PFSK-1 (cell line): ENCODE results near the gene HPRT1.

Experiments used
- POLR2AphosphoS5 ChIP-seq: IDR thresholded peaks from 2 replicates; pipeline ENCODE4 v1.6.1; 2012; ENCODE audit warnings: low read depth, mild to moderate bottlenecking, control low read depth, low read length, moderate library complexity
- REST ChIP-seq, 2 experiments: IDR thresholded peaks; 2 replicates each; pipeline versions ENCODE4 v1.6.1 to v1.8.0; 2011 to 2012; ENCODE audit warnings: low read depth in 2 of 2, low read length in 2 of 2, control low read depth in 1 of 2, inconsistent platforms in 1 of 2, mild to moderate bottlenecking in 1 of 2, moderate library complexity in 1 of 2; ENCODE audit not compliant: insufficient read depth in 1 of 2

DNA sequence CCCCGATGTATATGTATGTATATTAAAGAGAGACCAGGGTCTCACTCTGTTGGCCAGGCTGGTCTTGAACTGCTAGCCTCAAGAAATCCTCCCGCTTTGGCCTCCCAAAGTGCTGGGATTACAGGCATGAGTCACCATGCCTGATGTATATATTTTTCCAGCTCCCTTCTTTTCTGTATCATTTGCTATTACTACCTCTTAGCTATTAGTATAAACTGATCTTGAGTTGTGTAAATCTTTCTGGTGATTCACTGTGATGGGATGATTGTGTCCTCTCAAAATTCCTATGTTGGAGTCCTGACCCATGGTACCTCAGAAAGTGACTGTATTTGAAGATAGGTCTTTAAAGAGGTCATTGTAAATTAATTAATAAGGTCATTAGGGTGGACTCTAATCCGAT, 53.1 kb downstream of the HPRT1 start:
- TF ChIP-seq REST (IDR thresholded peaks at IDR 0.05; ENCODE audit: insufficient read depth in 1 of 2, low read depth in 2 of 2, low read length in 2 of 2) (no peak), POLR2AphosphoS5 (no peak)
